ENCODE data around the gene LYPD3.

LYPD3 gene

GRCh38 chr19:43430142-43430710 lies 35.2 kb downstream of the LYPD3 start:
- Histone ChIP-seq H3K4me1 (ENCODE audit: control extremely low read depth in 1 of 4, control insufficient read depth in 4 of 4, insufficient read depth in 4 of 4, low read length in 3 of 4) (peaks cover 0 to 3% (median 1%) of the 10 kb centered on the region in 4 experiments), H3K36me3 (ENCODE audit: control insufficient read depth in 4 of 4, insufficient read depth in 4 of 4, low read length in 3 of 4) (no peaks in the 10 kb centered on the region), H3K4me3 (ENCODE audit: control insufficient read depth in 1 of 7, extremely low read depth in 1 of 7, insufficient read depth in 4 of 7, low read depth in 2 of 7, low read length in 6 of 7) (no peak overlapping the region), H3K27me3 (replicated peaks in 2 of 5; ENCODE audit: control insufficient read depth in 4 of 5, insufficient read depth in 5 of 5, low read length in 4 of 5) (no peaks in the 10 kb centered on the region), H3K27ac (ENCODE audit: insufficient read depth in 1 of 2, low read depth in 1 of 2, low read length in 2 of 2, poor library complexity in 1 of 2, severe bottlenecking in 2 of 2) (no peak overlapping the region), H3K9me3 (ENCODE audit: control extremely low read depth in 1 of 5, control insufficient read depth in 4 of 5, insufficient read depth in 2 of 5, low read depth in 1 of 5, low read length in 4 of 5) (no peaks in the 10 kb centered on the region)
- no peak for DNase-seq
- CTCF ChIA-PET = interaction anchor here (5.3 kb wide), 1 partner anchor 91 kb away, joined by 66 read pairs; no protein-coding TSS in a partner anchor
- POLR2A ChIA-PET = no interaction called here
- 100% methylated on average over 4 of the region's 6 CpGs for WGBS (ENCODE audit: insufficient coverage)

- ChIA-PET CTCF (interaction anchor here (0.9 to 5.3 kb wide), 4 partner anchors 18 to 92 kb away, joined by 3 to 66 read pairs (median 4); partner anchors contain the start of gene PHLDB3), POLR2A (no interaction called here)
- peaks cover 0 to 3% (median 1%) of the 10 kb centered on the region in 4 experiments for H3K4me1 ChIP-seq (ENCODE audit: control extremely low read depth in 1 of 4, control insufficient read depth in 4 of 4, insufficient read depth in 4 of 4, low read length in 3 of 4)
- H3K9me3 ChIP-seq (ENCODE audit: control extremely low read depth in 1 of 5, control insufficient read depth in 4 of 5, insufficient read depth in 2 of 5, low read depth in 1 of 5, low read length in 4 of 5) = no peaks in the 10 kb centered on the region
- no peak for DNase-seq
- no peak overlapping the region for H3K4me3 ChIP-seq (ENCODE audit: control insufficient read depth in 1 of 7, extremely low read depth in 1 of 7, insufficient read depth in 4 of 7, low read depth in 2 of 7, low read length in 6 of 7)
- no peaks in the 10 kb centered on the region for H3K27me3 ChIP-seq (replicated peaks in 2 of 5; ENCODE audit: control insufficient read depth in 4 of 5, insufficient read depth in 5 of 5, low read length in 4 of 5)
- H3K36me3 ChIP-seq (ENCODE audit: control insufficient read depth in 4 of 4, insufficient read depth in 4 of 4, low read length in 3 of 4) = no peaks in the 10 kb centered on the region
- no peak overlapping the region for H3K27ac ChIP-seq (ENCODE audit: insufficient read depth in 1 of 2, low read depth in 1 of 2, low read length in 2 of 2, poor library complexity in 1 of 2, severe bottlenecking in 2 of 2)
- 96% methylated on average over 4 of the region's 7 CpGs for WGBS (ENCODE audit: insufficient coverage)
These were observed 36.0 kb downstream of the LYPD3 start for GRCh38 chr19:43429395-43429794.

DNA sequence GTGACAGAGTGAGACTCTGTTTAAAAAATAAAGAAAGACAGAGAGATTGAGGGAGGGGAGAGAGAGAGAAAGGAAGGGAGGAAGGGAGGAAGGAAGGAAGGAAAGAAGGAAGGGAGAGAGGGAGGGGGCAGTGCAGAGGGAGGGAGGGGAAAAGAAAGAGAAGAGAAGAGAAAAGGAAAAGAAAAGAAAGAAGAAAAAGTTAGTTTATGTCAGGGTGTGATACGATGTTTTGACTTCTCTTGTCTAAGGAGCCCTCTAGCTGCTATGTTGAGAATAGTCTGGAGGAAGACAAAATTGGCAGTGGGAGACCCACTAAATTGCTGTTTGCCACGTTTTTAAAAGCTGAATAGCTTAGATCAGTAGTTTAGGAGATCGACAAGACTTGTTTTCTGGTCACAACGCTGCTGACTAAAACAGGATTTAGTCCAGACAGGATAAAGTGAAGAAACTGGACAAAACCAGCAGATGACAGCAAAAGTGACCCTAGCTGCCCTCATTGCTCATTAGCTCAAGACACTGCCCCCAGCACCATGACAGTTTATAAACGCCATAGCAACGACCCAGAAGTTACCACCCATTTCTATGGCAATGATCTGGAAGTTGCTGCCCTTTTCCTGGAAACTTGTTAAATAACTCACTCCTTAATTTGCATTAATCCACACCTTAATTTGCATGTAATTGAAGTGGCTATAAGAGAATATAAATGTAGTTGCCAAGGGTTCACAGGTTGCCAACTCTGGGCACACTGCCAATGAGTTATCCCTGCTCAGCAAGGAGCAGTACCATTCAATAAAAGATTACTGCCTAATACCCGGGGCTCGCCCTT lies 39.6 kb downstream of the LYPD3 start:
- POLR2A ChIA-PET = interaction anchor here (0.6 to 1.0 kb wide), 4 partner anchors 13 to 140 kb away, joined by 3 to 5 read pairs (median 4); no protein-coding TSS in a partner anchor
- no peaks in the 10 kb centered on the region for H3K9me3 ChIP-seq (ENCODE audit: control extremely low read depth in 1 of 5, control insufficient read depth in 4 of 5, insufficient read depth in 2 of 5, low read depth in 1 of 5, low read length in 4 of 5)
- no peaks in the 10 kb centered on the region for H3K27me3 ChIP-seq (replicated peaks in 2 of 5; ENCODE audit: control insufficient read depth in 4 of 5, insufficient read depth in 5 of 5, low read length in 4 of 5)
- 14% methylated on average over 4 of the region's 8 CpGs for WGBS (ENCODE audit: insufficient coverage)
- no peak overlapping the region for H3K4me3 ChIP-seq (ENCODE audit: control insufficient read depth in 1 of 7, extremely low read depth in 1 of 7, insufficient read depth in 4 of 7, low read depth in 2 of 7, low read length in 6 of 7)
- H3K36me3 ChIP-seq (ENCODE audit: control insufficient read depth in 4 of 4, insufficient read depth in 4 of 4, low read length in 3 of 4) = no peaks in the 10 kb centered on the region
- peaks cover 0 to 3% (median 1%) of the 10 kb centered on the region in 4 experiments for H3K4me1 ChIP-seq (ENCODE audit: control extremely low read depth in 1 of 4, control insufficient read depth in 4 of 4, insufficient read depth in 4 of 4, low read length in 3 of 4)
- DNase-seq = peak in 2 of 3 donors; percentile 59 to 61
- CTCF ChIA-PET = interaction anchor here (0.6 to 3.1 kb wide), 13 partner anchors 8 to 218 kb away, joined by 3 to 18 read pairs (median 4); no protein-coding TSS in a partner anchor
- H3K27ac ChIP-seq (ENCODE audit: insufficient read depth in 1 of 2, low read depth in 1 of 2, low read length in 2 of 2, poor library complexity in 1 of 2, severe bottlenecking in 2 of 2) = no peak overlapping the region

- no peaks in the 10 kb centered on the region for H3K36me3 ChIP-seq (ENCODE audit: control insufficient read depth in 4 of 4, insufficient read depth in 4 of 4, low read length in 3 of 4)
- 100% methylated on average over 3 of the region's 5 CpGs for WGBS (ENCODE audit: insufficient coverage)
- no peak for DNase-seq
These were observed 41.6 kb downstream of the LYPD3 start for GRCh38 chr19:43423779-43424178.

DNA sequence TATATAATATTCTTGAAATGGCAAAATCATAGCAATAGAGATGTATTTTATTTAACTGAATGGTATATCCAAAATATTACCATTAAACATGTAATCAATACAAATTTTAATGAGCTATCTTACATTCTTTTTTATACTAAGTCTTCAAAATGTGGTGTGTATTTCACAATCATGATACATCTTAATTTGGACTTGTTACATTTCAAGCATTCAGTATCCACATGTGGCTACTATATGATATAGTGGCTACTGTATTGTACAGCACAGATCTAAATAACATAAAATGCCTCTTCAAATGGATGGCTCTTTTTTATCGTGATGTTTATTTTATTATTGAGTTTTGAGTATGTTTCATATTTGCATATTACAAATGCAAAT lies 42.7 kb downstream of the LYPD3 start:
- Histone ChIP-seq H3K9me3 (ENCODE audit: control extremely low read depth in 1 of 5, control insufficient read depth in 4 of 5, insufficient read depth in 2 of 5, low read depth in 1 of 5, low read length in 4 of 5) (no peaks in the 10 kb centered on the region), H3K27me3 (replicated peaks in 2 of 5; ENCODE audit: control insufficient read depth in 4 of 5, insufficient read depth in 5 of 5, low read length in 4 of 5) (no peaks in the 10 kb centered on the region), H3K27ac (ENCODE audit: insufficient read depth in 1 of 2, low read depth in 1 of 2, low read length in 2 of 2, poor library complexity in 1 of 2, severe bottlenecking in 2 of 2) (no peak overlapping the region), H3K4me3 (ENCODE audit: control insufficient read depth in 1 of 7, extremely low read depth in 1 of 7, insufficient read depth in 4 of 7, low read depth in 2 of 7, low read length in 6 of 7) (no peak overlapping the region), H3K36me3 (ENCODE audit: control insufficient read depth in 4 of 4, insufficient read depth in 4 of 4, low read length in 3 of 4) (no peaks in the 10 kb centered on the region), H3K4me1 (ENCODE audit: control extremely low read depth in 1 of 4, control insufficient read depth in 4 of 4, insufficient read depth in 4 of 4, low read length in 3 of 4) (peaks cover 0 to 2% (median 0%) of the 10 kb centered on the region in 4 experiments)
- DNase-seq = no peak
- WGBS (ENCODE audit: insufficient coverage) = no CpG with 5 or more reads among the region's 1 CpG
- ChIA-PET POLR2A (no interaction called here), CTCF (interaction anchor here (0.6 to 1.2 kb wide), 3 partner anchors 9 to 16 kb away, joined by 3 to 6 read pairs (median 3); no protein-coding TSS in a partner anchor)

More at GRCh38 chr19:43423779-43424178, 41.6 kb downstream of the LYPD3 start:
- H3K4me1 ChIP-seq (ENCODE audit: control extremely low read depth in 1 of 4, control insufficient read depth in 4 of 4, insufficient read depth in 4 of 4, low read length in 3 of 4) = peaks cover 0 to 2% (median 0%) of the 10 kb centered on the region in 4 experiments
- no peaks in the 10 kb centered on the region for H3K9me3 ChIP-seq (ENCODE audit: control extremely low read depth in 1 of 5, control insufficient read depth in 4 of 5, insufficient read depth in 2 of 5, low read depth in 1 of 5, low read length in 4 of 5)
- no peaks in the 10 kb centered on the region for H3K27me3 ChIP-seq (replicated peaks in 2 of 5; ENCODE audit: control insufficient read depth in 4 of 5, insufficient read depth in 5 of 5, low read length in 4 of 5)
- no peak overlapping the region for H3K4me3 ChIP-seq (ENCODE audit: control insufficient read depth in 1 of 7, extremely low read depth in 1 of 7, insufficient read depth in 4 of 7, low read depth in 2 of 7, low read length in 6 of 7)
- CTCF ChIA-PET = no interaction called here
- no peak overlapping the region for H3K27ac ChIP-seq (ENCODE audit: insufficient read depth in 1 of 2, low read depth in 1 of 2, low read length in 2 of 2, poor library complexity in 1 of 2, severe bottlenecking in 2 of 2)
- POLR2A ChIA-PET = interaction anchor here (0.5 kb wide), 1 partner anchor 113 kb away, joined by 5 read pairs; no protein-coding TSS in a partner anchor

GRCh38 chr19:43422000-43422688 lies 43.3 kb downstream of the LYPD3 start:
- 100% methylated on average over 1 of the region's 2 CpGs for WGBS (ENCODE audit: insufficient coverage)
- DNase-seq = no peak
- Histone ChIP-seq H3K4me3 (ENCODE audit: control insufficient read depth in 1 of 7, extremely low read depth in 1 of 7, insufficient read depth in 4 of 7, low read depth in 2 of 7, low read length in 6 of 7) (no peak overlapping the region), H3K27ac (ENCODE audit: insufficient read depth in 1 of 2, low read depth in 1 of 2, low read length in 2 of 2, poor library complexity in 1 of 2, severe bottlenecking in 2 of 2) (no peak overlapping the region), H3K9me3 (ENCODE audit: control extremely low read depth in 1 of 5, control insufficient read depth in 4 of 5, insufficient read depth in 2 of 5, low read depth in 1 of 5, low read length in 4 of 5) (no peaks in the 10 kb centered on the region), H3K36me3 (ENCODE audit: control insufficient read depth in 4 of 4, insufficient read depth in 4 of 4, low read length in 3 of 4) (no peaks in the 10 kb centered on the region), H3K27me3 (replicated peaks in 2 of 5; ENCODE audit: control insufficient read depth in 4 of 5, insufficient read depth in 5 of 5, low read length in 4 of 5) (no peaks in the 10 kb centered on the region), H3K4me1 (ENCODE audit: control extremely low read depth in 1 of 4, control insufficient read depth in 4 of 4, insufficient read depth in 4 of 4, low read length in 3 of 4) (peaks cover 0 to 2% (median 0%) of the 10 kb centered on the region in 4 experiments)
- CTCF ChIA-PET = interaction anchor here (0.6 to 1.2 kb wide), 3 partner anchors 9 to 15 kb away, joined by 3 to 6 read pairs (median 3); no protein-coding TSS in a partner anchor
- POLR2A ChIA-PET = no interaction called here
